RPMI8226 (cell line): ENCODE measurements around the gene TACC3.
"Not testable (repeated sequence)": the region's sequence is repeated elsewhere in the genome, so short reads cannot be mapped to it uniquely, and the experiment has no call there.

ENCODE experiments used
- DNase-seq: peaks from one replicate; pipeline ENCODE4 v3.0.0-alpha.2; 2015

Gene TACC3

DNA sequence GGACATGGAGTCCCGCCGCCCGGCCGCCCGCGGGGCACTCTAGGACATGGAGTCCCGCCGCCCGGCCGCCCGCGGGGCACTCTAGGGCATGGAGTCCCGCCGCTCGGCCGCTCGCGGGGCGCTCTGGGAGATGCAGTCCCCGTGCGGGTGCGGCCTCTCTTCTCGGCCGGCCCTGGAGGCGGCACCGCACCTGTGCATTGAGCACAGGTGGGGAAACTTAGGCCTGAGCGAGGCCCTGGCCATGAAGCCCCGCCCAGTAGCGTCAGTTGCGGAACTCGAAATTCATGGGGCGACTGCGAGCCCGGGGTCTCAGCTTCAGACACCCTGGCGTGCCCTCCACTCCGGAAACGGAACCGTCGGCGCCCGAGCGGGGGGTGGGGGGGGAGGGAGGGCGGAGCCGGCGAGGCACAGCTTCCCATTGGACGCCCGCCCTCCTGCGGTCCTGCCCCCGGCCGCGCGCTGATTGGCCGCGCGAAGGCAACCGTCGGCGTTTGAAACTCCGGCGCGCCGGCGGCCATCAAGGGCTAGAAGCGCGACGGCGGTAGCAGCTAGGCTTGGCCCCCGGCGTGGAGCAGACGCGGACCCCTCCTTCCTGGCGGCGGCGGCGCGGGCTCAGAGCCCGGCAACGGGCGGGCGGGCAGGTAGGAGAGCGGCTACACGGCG, at the start of gene TACC3, which contains the start of gene TMEM129:
TACC3 (plus strand) TSS at position 519 of the 663 bp plus-strand sequence. CDS start 1,901 bp downstream, outside the sequence.
TMEM129 (minus strand) TSS at position 321 of the 663 bp plus-strand sequence. CDS start 486 bp downstream, outside the sequence.
- peak; percentile 97 for DNase-seq

- DNase-seq, result no peak
Observed at GRCh38 chr4:1673671-1674070, 47.6 kb upstream of the TACC3 start.

DNA sequence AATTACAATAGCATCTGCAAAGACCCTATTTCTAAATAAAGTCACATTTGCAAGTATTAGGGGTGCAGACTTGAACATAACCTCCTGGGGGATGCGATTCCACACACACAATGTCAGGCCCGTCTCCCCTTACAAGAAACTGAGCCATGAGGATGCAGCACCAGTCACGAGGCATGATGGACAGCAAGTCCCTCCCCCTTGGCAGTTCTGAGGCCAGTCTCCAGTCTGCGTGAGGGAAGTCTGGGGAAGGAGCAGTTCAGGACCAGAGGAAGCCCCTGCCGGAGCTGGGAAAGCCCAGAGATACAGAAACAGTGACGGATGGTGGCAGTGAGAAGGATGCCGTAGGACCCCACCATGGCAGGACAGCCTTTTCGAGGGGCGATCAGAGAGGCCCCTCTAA, 46.6 kb upstream of the TACC3 start:
- DNase-seq, result no peak

GRCh38 chr4:1675136-1675801, 46.1 kb upstream of the TACC3 start:
- DNase-seq, result no peak

GRCh38 chr4:1675802-1676137, 45.6 kb upstream of the TACC3 start:
- DNase-seq, result no peak

- DNase-seq, result no peak
Observed at GRCh38 chr4:1676605-1677525, 44.5 kb upstream of the TACC3 start.

- no peak for DNase-seq
Observed at GRCh38 chr4:1678244-1678643, 43.1 kb upstream of the TACC3 start.

- DNase-seq, result no peak
Observed at GRCh38 chr4:1682860-1683259, 38.5 kb upstream of the TACC3 start.

DNA sequence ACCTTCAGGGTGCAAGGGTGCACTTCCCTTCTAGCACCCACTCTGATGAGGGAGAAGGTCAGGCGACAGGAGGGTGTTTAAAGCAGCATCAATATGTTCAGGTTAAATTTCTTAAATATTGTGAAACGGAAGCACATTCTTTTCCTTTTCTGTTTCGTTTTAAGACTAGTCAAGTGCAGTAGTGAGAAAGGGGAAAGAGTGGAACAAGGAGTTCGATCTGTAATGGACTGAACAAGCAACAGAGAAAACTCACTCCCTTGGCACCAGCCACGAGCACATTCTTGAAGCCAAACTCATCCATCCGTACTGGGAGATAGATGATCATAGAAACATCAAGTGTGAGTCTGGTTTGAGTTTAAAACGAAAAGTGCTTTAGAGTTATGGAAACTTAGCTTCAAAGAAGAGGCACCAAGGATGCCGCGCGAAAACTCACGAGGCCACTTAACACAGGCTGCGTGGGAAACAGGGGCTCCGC, 38.0 kb upstream of the TACC3 start:
- DNase-seq, result no peak

- peak; percentile 87 for DNase-seq
Observed at GRCh38 chr4:1683736-1684505, 37.4 kb upstream of the TACC3 start, which contains the start of gene FAM53A. FAM53A (minus strand) TSS chr4:1684313; CDS start chr4:1668741, 15,572 bp downstream.

DNA sequence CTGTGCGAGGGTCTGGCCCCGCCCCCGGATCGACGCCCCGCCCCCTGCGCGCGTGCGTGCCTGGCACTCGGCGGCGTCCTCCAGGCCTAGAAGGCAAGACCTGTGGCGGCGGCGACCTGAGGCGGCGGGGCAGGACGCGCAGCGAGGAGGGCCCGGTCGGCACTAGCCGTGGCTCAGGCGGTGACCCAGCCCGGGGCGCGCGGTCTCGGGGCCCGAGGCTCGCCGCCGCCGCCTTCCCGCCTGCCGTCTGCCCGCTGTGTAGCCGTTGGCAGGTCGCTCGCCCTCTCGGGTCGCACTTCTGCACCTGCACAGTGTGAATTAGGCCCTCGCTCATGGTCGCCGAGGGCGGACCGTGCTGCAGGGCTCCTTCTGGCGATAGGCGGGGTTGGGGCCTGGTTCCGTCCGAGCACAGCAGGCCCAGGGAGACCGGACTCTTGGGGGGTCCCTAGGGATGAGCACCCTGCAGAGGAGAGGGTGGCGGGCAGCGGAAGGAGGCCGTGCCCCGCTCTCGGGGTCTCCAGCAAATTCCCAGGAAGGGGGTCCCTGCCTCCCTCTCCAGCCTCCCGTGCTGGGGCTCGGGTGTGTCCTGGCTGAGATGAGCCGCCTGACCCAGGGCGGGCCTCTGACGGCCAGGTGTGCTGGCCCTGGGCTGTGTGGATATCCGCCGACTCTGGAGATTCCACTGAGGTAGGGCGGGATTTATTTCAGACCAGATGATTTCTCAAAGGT, 36.7 kb upstream of the TACC3 start:
- DNase-seq, result no peak

GRCh38 chr4:1685235-1686150, 35.8 kb upstream of the TACC3 start:
- no peak for DNase-seq

DNA sequence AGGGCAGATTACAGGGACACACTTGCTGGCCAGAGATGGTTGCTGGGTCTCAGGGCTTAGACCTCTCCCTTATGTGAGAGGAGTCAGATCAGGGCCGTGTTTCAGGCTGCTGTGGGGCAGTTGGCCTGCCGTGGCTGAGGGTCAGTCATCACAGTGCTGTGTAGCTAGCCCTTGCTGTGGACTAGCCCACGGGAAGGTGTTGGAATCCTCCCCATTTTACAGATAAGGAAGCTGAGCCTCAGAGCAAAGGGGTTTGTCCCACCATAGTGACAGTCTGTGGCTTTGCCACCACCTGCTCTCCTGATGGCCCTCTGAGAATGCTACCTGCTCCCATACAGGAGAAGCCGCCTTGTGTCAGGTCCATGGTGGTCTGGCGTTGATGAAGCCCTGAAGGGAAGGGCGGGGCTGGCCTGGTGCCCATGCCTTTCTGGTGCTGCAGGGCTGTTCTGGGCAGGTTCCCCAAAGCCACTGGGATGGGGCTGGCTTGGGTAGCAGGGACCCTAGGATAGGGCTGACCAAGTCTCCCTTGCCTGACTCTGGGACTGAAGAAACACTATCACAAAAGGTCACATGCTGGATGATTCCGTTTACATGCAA, 34.8 kb upstream of the TACC3 start:
- DNase-seq, result no peak

DNA sequence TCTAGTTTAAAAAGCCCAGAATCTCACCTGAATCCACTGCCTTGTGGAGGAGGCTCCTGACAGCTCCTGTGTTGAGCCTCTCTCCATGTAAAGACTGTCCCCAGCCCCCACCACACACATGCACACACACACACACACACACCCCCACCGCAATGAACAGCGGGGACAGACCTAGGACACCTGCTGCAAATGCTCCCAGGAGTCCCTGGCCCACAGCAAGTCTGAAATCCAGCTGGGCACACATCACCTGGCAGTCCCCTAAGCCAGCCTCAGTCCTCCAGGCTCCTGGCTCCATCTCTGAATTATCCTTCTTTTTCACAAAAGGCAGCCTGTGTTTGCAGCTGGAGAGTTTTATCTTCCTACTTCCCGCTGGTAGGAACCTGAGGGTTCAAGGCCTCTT, 30.6 kb upstream of the TACC3 start:
- DNase-seq, result no peak

DNA sequence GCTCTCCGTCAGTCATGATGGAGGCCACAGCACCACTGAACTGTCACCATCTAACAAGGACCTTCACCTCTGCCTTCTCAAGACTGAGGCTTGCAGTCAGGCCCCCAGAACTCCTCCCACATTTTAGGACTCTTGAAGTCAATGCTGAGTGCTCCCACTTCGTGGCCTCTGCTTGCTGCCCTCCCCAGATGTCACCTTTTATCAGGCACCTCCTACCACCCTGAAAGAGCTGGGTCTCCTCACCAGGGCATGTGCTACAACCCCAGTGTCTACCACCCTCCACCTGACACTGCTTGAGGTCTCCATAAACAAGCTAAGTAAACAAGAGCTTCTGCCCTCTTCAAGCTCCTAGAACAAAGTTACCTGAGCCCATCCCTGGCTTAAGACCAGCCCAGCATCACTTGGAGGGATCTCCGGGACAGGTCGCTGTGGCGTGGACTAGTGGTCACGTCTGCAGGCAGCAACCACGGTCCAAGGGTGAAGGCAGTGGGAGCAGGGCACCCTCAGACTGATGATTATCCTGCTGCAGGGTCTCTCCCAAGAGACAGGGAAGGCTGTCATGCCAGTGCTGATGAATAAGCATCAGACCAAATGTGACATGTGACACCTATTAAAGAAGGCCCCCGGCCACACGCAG, 29.5 kb upstream of the TACC3 start:
- no peak for DNase-seq

DNA sequence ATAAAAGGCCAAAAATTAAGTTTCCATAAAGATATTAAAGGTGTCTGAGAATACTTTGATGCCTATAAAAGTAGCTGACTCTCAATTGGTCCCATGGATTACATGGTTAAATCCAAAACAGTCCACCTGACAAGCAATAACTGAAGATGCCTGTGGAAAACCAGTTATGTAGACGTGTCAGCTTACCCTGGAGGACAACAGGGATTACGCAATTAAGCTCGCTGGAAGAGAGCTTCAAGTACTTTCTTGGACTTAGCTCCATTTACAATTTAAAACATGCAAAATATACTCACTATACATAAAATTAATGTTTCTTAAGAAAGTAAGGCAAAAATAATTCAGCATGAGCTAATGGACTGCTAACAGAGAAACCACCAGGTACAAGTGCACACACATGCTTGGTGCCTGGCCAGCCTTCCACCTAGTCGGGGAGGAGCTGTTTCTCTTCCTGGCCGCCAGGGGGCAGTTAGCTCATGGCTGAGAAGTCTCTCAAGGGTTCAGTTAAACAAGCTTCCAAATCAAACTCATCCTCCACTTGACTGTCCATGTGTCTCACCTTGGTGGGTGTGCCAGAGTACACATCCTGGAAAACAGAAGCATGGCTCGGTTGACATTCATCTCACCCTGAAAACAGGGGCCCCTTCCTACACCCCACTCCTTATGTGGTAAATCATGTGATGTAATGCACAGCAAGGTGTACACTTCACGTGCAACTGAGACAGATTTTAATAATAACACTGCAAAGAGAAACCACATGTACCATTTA, 28.0 kb upstream of the TACC3 start:
- peak; percentile 75 for DNase-seq

GRCh38 chr4:1695913-1696312, 25.4 kb upstream of the TACC3 start:
- DNase-seq, result no peak

DNA sequence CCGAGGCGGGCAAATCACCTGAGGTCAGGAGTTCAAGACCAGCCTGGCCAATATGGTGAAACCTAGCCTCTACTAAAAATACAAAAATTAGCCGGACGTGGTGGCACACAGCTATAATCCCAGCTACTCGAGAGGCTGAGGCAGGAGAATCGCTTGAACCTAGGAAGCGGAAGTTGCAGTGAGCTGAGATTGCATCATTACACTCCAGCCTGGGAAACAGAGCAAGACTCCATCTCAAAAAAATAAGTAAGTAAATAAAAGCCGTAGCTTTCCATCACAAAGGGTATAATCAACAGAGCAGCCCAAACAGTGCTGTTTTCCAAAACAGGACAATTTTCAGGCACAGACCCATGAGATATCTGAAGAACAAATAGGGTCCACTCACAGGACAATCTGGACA, 19.6 kb upstream of the TACC3 start:
- not testable (repeated sequence) for DNase-seq

DNA sequence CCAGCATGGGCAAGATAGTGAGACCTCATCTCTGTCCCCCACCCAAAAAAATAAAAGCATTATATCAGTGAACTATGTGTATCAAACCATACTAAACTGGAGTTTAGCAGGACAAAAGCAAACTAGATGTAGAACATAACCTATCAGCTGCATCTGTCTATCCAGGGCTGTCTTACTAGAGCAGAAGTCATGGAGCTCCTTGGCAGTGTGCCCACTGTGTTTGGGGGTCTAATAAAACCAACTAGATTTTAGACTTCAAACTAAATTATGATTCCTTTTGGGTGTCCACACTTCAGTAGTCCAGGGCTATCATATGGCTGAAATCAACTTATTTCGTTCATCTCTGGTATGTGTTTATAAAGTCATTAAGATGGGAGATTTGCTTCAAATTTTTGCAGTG, 17.5 kb upstream of the TACC3 start:
- no peak for DNase-seq
